ENCODE results near the gene RASAL2.
A peak's percentile ranks its signal among the peaks of the same experiment; 100 is the strongest.
"Not testable (repeated sequence)": the region's sequence is repeated elsewhere in the genome, so short reads cannot be mapped to it uniquely, and the experiment has no call there.

RASAL2 gene

DNA sequence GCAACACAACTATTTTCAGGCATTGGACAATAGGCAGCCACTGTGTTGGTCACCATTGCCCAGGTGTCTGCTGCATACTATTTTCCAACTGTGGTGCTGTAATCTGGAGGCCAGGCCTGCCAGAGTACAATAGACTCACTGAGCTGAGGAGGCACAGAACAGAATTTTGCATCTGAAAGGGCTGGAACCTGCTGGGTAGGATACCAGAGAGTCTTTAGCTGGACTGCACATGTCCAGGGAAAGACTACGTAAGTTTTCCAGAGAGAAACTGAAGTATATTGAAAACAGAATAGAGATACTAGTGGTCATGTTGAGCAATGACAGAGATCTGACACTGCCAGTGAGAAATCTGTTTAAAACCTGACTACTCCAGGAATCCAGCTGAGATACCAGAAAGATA, 200.8 kb downstream of the RASAL2 start:
- Histone ChIP-seq H3K27ac (ENCODE audit: insufficient read depth, low read depth, low read length, poor library complexity, severe bottlenecking) (peak overlapping the region; percentile 11), H3K9me3 (ENCODE audit: control insufficient read depth, low read length) (no peaks in the 10 kb centered on the region), H3K4me1 (ENCODE audit: control insufficient read depth, insufficient read depth, low read length) (peaks cover 12% of the 10 kb centered on the region), H3K27me3 (ENCODE audit: control insufficient read depth, insufficient read depth, low read length, poor library complexity, severe bottlenecking) (no peaks in the 10 kb centered on the region), H3K36me3 (ENCODE audit: control insufficient read depth, insufficient read depth, low read length) (no peaks in the 10 kb centered on the region), H3K4me3 (ENCODE audit: insufficient read depth, low read depth, low read length) (no peak overlapping the region)
- WGBS, 2 experiments, result 87 to 91% methylated on average over 1 of the region's 1 CpG

DNA sequence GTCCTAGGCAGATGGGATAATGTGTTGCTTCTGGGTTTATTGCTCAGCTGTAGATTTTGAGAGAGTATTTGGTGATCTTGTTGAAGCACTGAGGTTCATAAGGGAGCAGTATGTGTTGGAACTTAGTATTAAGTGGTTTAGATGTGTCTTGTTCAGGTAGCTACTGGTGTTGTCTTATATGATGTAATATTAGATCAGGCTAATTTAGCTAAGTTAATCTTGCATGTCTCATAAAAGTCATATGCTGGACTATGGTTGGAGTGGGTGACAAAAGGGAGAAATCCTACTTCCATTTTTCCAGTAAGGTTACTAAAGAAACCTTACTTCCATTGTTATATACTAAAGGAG, 206.4 kb downstream of the RASAL2 start:
- Histone ChIP-seq H3K36me3 (ENCODE audit: control insufficient read depth, insufficient read depth, low read length) (no peaks in the 10 kb centered on the region), H3K9me3 (ENCODE audit: control insufficient read depth, low read length) (no peaks in the 10 kb centered on the region), H3K27me3 (ENCODE audit: control insufficient read depth, insufficient read depth, low read length, poor library complexity, severe bottlenecking) (no peaks in the 10 kb centered on the region), H3K4me3 (ENCODE audit: insufficient read depth, low read depth, low read length) (no peak overlapping the region), H3K4me1 (ENCODE audit: control insufficient read depth, insufficient read depth, low read length) (no peaks in the 10 kb centered on the region), H3K27ac (ENCODE audit: insufficient read depth, low read depth, low read length, poor library complexity, severe bottlenecking) (no peak overlapping the region)

DNA sequence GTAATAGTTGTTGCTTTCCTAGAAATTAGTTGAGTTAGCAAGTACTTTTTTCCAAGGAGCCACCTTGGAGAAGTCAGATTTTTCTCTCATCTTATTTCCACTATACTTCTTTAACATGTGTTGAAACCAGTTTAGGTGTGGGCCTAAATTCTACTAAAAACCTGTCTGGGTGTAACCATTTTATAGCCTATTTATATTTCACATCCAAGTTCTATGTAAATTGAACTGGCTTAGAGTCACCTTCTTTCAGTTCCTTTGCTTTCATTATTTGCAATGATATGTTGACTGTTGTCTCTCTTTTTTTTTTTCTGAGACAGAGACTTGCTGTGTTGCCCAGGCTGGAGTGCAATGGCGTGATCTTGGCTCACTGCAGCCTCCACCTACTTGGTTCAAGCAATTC, 207.2 kb downstream of the RASAL2 start:
- Histone ChIP-seq H3K4me3 (ENCODE audit: insufficient read depth, low read depth, low read length) (no peak overlapping the region), H3K9me3 (ENCODE audit: control insufficient read depth, low read length) (no peaks in the 10 kb centered on the region), H3K4me1 (ENCODE audit: control insufficient read depth, insufficient read depth, low read length) (no peaks in the 10 kb centered on the region), H3K27me3 (ENCODE audit: control insufficient read depth, insufficient read depth, low read length, poor library complexity, severe bottlenecking) (no peaks in the 10 kb centered on the region), H3K36me3 (ENCODE audit: control insufficient read depth, insufficient read depth, low read length) (no peaks in the 10 kb centered on the region), H3K27ac (ENCODE audit: insufficient read depth, low read depth, low read length, poor library complexity, severe bottlenecking) (no peak overlapping the region)
- WGBS, 2 experiments, result 95 to 100% methylated on average over 1 of the region's 1 CpG

DNA sequence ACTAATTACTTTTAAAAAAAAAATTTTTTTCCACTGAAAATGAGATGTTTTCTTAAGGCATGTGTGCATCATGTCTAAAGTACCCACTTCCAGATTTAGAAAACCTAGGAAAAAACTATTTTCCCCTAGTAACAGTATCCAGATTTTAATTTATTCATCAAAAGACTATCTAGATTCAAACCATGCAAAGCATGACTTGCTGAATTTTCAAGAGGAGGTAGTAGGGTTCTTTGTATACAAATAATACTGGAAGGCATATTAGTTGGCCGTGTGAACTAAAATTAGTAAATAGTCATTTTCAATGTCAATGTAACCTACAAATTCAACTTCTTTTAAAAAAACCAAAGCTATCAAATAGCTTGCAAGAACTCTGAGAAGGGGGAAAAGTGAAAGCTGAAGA, 213.4 kb downstream of the RASAL2 start:
- H3K4me3 ChIP-seq (ENCODE audit: insufficient read depth, low read depth, low read length), result no peak overlapping the region
- 83 to 100% methylated on average over 1 of the region's 1 CpG for WGBS, 2 experiments
- no peak overlapping the region for H3K27ac ChIP-seq (ENCODE audit: insufficient read depth, low read depth, low read length, poor library complexity, severe bottlenecking)
- no peaks in the 10 kb centered on the region for H3K27me3 ChIP-seq (ENCODE audit: control insufficient read depth, insufficient read depth, low read length, poor library complexity, severe bottlenecking)
- no peaks in the 10 kb centered on the region for H3K9me3 ChIP-seq (ENCODE audit: control insufficient read depth, low read length)
- H3K4me1 ChIP-seq (ENCODE audit: control insufficient read depth, insufficient read depth, low read length), result no peaks in the 10 kb centered on the region
- no peaks in the 10 kb centered on the region for H3K36me3 ChIP-seq (ENCODE audit: control insufficient read depth, insufficient read depth, low read length)

DNA sequence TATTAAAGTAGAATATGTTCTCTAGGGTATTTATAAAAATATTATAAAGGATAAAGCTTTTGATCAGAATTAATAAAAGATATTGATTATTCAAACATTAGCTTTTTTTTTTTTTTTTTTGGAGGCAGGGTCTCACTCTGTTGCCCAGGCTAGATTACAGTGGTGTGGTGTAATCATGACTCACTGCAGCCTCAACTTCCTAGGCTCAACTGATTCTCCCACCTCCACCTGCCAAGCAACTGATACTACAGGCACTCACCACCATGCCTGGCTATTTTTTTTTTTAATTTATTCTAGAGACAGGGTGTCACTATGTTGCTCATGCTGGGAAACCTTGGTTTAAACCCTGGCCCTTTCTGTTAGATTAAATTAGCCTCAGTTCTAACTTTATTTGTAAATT, 214.5 kb downstream of the RASAL2 start:
- Histone ChIP-seq H3K27ac (ENCODE audit: insufficient read depth, low read depth, low read length, poor library complexity, severe bottlenecking) (no peak overlapping the region), H3K9me3 (ENCODE audit: control insufficient read depth, low read length) (no peaks in the 10 kb centered on the region), H3K36me3 (ENCODE audit: control insufficient read depth, insufficient read depth, low read length) (no peaks in the 10 kb centered on the region)

DNA sequence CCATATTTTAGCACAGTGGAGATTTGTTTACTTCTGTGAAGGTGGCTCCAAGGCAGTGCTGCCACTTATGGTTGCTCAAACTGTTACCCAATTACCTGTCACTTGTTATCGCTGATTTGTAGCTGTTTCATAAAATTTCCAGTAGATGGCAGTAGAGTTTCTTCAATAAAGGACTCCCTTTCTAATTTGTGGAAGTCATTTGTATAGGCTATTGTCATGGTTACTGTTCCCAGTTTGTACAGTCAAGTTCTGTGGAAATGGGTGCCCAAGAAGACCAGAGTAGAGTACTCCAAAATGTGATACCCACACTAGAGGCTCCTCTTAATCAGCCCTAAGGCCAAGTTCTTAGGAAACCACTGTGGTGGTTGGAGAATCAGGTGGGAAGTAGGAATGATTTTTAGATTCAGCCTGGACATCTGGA, 216.8 kb downstream of the RASAL2 start:
- Histone ChIP-seq H3K9me3 (ENCODE audit: control insufficient read depth, low read length) (no peaks in the 10 kb centered on the region), H3K27ac (ENCODE audit: insufficient read depth, low read depth, low read length, poor library complexity, severe bottlenecking) (no peak overlapping the region), H3K27me3 (ENCODE audit: control insufficient read depth, insufficient read depth, low read length, poor library complexity, severe bottlenecking) (no peaks in the 10 kb centered on the region), H3K4me1 (ENCODE audit: control insufficient read depth, insufficient read depth, low read length) (no peaks in the 10 kb centered on the region), H3K36me3 (ENCODE audit: control insufficient read depth, insufficient read depth, low read length) (no peaks in the 10 kb centered on the region), H3K4me3 (ENCODE audit: insufficient read depth, low read depth, low read length) (no peak overlapping the region)
- 0 to 7% methylated on average over 1 of the region's 1 CpG for WGBS, 2 experiments

More for the DNA sequence above, 214.5 kb downstream of the RASAL2 start:
- H3K27me3 ChIP-seq (ENCODE audit: control insufficient read depth, insufficient read depth, low read length, poor library complexity, severe bottlenecking), result no peaks in the 10 kb centered on the region
- H3K4me1 ChIP-seq (ENCODE audit: control insufficient read depth, insufficient read depth, low read length), result no peaks in the 10 kb centered on the region
- no peak overlapping the region for H3K4me3 ChIP-seq (ENCODE audit: insufficient read depth, low read depth, low read length)

DNA sequence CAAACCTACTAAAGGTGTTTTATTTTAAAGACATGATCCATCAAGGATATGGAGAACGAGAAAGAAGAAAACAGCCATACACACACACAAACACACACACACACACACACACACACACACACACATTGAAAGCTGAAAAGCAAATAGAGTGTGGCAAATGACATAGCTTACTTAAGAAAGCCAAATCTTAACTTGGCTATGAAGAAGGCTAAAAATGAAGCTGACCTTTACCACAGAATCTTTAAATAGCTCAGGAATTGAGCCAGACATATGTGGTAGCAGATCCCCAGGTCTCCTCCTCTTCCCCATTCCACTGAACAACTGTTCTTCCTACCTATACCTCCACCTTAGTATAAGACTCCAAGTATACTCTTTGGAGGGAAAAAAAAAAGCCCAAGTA, 217.3 kb downstream of the RASAL2 start:
- H3K27ac ChIP-seq (ENCODE audit: insufficient read depth, low read depth, low read length, poor library complexity, severe bottlenecking), result no peak overlapping the region
- H3K9me3 ChIP-seq (ENCODE audit: control insufficient read depth, low read length), result no peaks in the 10 kb centered on the region
- H3K4me1 ChIP-seq (ENCODE audit: control insufficient read depth, insufficient read depth, low read length), result no peaks in the 10 kb centered on the region
- H3K4me3 ChIP-seq (ENCODE audit: insufficient read depth, low read depth, low read length), result no peak overlapping the region
- WGBS, 2 experiments, result 88% methylated on average over 1 of the region's 1 CpG; no CpG with 5 or more reads in 1 of the 2 experiments
- H3K36me3 ChIP-seq (ENCODE audit: control insufficient read depth, insufficient read depth, low read length), result no peaks in the 10 kb centered on the region
- no peaks in the 10 kb centered on the region for H3K27me3 ChIP-seq (ENCODE audit: control insufficient read depth, insufficient read depth, low read length, poor library complexity, severe bottlenecking)

DNA sequence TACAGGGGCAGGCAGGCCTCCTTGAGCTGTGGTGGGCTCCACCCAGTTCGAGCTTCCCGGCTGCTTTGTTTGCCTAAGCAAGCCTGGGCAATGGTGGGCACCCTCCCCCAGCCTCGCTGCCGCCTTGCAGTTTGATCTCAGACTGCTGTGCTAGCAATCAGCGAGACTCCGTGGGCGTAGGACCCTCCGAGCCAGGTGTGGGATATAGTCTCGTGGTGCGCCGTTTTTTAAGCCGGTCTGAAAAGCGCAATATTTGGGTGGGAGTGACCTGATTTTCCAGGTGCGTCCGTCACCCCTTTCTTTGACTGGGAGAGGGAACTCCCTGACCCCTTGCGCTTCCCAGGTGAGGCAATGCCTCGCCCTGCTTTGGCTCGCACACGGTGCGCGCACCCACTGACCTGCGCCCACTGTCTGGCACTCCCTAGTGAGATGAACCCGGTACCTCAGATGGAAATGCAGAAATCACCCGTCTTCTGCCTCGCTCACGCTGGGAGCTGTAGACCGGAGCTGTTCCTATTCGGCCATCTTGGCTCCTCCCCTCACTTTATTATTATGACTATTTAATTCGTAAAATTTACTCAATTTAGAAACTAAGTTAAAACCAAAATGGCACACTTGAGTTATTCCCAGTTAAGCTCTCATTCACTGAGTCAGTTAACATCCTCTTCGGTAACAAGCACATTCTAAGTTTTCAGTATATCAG, 226.5 kb downstream of the RASAL2 start:
- H3K9me3 ChIP-seq (ENCODE audit: control insufficient read depth, low read length); H3K27ac ChIP-seq (ENCODE audit: insufficient read depth, low read depth, low read length, poor library complexity, severe bottlenecking); H3K27me3 ChIP-seq (ENCODE audit: control insufficient read depth, insufficient read depth, low read length, poor library complexity, severe bottlenecking); H3K4me1 ChIP-seq (ENCODE audit: control insufficient read depth, insufficient read depth, low read length); H3K36me3 ChIP-seq (ENCODE audit: control insufficient read depth, insufficient read depth, low read length): not testable (repeated sequence)
- WGBS, 2 experiments, result 30% methylated on average over 22 to 29 of the region's 30 CpGs
- H3K4me3 ChIP-seq (ENCODE audit: insufficient read depth, low read depth, low read length), result peak overlapping the region; percentile 18

DNA sequence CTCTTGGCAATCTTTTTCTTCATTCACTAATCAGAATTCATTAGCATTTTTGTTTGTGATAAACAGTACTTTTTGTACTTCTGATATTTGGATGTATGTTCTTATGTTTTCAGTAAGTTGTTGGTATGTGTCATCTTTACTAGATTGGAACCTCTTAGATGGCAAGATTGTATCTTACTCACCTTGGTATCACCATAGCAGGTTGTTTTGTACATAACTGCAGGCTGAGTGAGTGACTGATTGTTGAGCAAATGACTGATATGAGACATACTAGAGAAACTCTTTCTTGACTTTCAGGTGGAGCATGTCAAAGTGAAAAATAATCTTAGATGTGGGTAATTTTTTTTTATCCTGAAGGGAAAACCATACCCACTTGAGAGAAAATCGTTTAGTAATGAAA, 229.2 kb downstream of the RASAL2 start:
- no peak overlapping the region for H3K27ac ChIP-seq (ENCODE audit: insufficient read depth, low read depth, low read length, poor library complexity, severe bottlenecking)

DNA sequence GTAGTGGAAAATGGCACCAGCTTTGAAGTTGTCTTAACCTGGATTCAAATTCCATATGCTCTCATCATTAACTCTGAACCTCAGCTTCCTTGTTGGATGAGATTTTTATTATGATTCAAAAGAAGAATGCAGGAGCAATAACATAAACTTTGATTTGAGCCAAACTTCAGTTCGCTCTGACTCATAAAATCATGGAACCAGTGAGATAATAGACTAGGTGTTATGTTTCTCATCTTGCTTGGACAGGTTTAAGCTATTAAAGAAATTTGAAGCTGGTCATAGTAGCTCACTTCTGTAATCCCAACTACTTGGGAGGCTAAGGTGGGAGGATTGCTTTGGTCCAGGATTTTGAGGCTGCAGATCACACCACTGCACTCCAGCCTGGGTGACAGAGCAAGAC, 230.1 kb downstream of the RASAL2 start:
- Histone ChIP-seq H3K27me3 (ENCODE audit: control insufficient read depth, insufficient read depth, low read length, poor library complexity, severe bottlenecking) (no peaks in the 10 kb centered on the region), H3K9me3 (ENCODE audit: control insufficient read depth, low read length) (no peaks in the 10 kb centered on the region), H3K36me3 (ENCODE audit: control insufficient read depth, insufficient read depth, low read length) (no peaks in the 10 kb centered on the region), H3K4me1 (ENCODE audit: control insufficient read depth, insufficient read depth, low read length) (no peaks in the 10 kb centered on the region), H3K27ac (ENCODE audit: insufficient read depth, low read depth, low read length, poor library complexity, severe bottlenecking) (no peak overlapping the region), H3K4me3 (ENCODE audit: insufficient read depth, low read depth, low read length) (no peak overlapping the region)
- 98 to 100% methylated on average over 1 of the region's 1 CpG for WGBS, 2 experiments

More for the DNA sequence above, 229.2 kb downstream of the RASAL2 start:
- H3K9me3 ChIP-seq (ENCODE audit: control insufficient read depth, low read length), result no peaks in the 10 kb centered on the region
- no peaks in the 10 kb centered on the region for H3K4me1 ChIP-seq (ENCODE audit: control insufficient read depth, insufficient read depth, low read length)
- WGBS, 2 experiments, result no CpG with 5 or more reads among the region's 1 CpG
- no peak overlapping the region for H3K4me3 ChIP-seq (ENCODE audit: insufficient read depth, low read depth, low read length)
- H3K36me3 ChIP-seq (ENCODE audit: control insufficient read depth, insufficient read depth, low read length), result no peaks in the 10 kb centered on the region
- no peaks in the 10 kb centered on the region for H3K27me3 ChIP-seq (ENCODE audit: control insufficient read depth, insufficient read depth, low read length, poor library complexity, severe bottlenecking)

DNA sequence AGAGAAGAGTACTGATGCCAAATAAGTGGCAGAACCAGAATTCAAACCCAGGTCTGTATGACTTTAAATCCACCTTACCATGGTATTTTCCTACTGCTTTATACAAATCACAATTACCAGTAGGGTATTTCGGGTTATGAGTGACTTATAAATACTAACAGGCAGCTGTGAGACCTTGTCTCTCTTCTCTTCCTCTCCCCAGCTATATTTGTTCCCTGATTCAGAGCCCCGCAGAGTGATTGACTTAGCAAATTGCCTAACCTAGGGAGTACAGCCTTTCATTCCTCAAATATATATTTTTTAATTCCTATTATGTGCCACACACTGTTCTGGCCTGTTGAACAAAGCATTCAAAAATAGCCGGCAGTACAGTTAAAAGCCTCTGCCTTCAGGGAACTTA, 234.8 kb downstream of the RASAL2 start:
- 93 to 94% methylated on average over 3 of the region's 3 CpGs for WGBS, 2 experiments
- H3K9me3 ChIP-seq (ENCODE audit: control insufficient read depth, low read length), result no peaks in the 10 kb centered on the region
- no peak overlapping the region for H3K4me3 ChIP-seq (ENCODE audit: insufficient read depth, low read depth, low read length)
- H3K36me3 ChIP-seq (ENCODE audit: control insufficient read depth, insufficient read depth, low read length), result no peaks in the 10 kb centered on the region
- H3K4me1 ChIP-seq (ENCODE audit: control insufficient read depth, insufficient read depth, low read length), result no peaks in the 10 kb centered on the region
- H3K27ac ChIP-seq (ENCODE audit: insufficient read depth, low read depth, low read length, poor library complexity, severe bottlenecking), result no peak overlapping the region
- H3K27me3 ChIP-seq (ENCODE audit: control insufficient read depth, insufficient read depth, low read length, poor library complexity, severe bottlenecking), result no peaks in the 10 kb centered on the region
